Retinal pigment epithelial cell (primary cell): ENCODE data around the gene SGCD.

Source experiments
- DNase-seq: peaks from one replicate; pipeline ENCODE4 v3.0.0-alpha.2; 2010; ENCODE audit warnings: low read depth
- H3K4me3 ChIP-seq: 2 replicates; pipeline ENCODE4 v1.5.1; 2011; ENCODE audit warnings: mild to moderate bottlenecking, low read length, control low read depth, moderate library complexity
- CTCF ChIP-seq: conservative IDR thresholded peaks from 2 replicates; pipeline ENCODE4 v1.5.1; 2011; ENCODE audit warnings: low read depth, low read length, control low read depth, inconsistent platforms

Gene SGCD

DNA sequence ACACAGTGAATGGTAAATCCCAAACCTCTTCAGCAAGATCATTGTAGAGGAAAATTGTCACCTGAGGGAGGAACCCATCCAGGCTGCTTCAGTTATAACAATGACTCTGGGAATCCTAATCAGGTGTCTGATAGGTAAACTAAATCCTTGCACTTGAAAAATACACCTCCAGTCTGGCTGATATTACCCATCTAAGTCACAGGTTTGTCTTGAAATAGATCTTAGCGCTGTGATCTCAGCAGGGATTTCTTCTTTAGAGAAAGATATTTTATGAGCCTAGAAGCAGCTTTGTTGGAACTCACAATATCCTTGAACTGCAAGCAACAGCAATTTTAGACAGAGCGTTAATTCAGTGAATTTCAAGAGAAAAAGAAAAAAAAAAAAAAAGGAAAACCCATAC, 149.7 kb downstream of the SGCD start:
- no peak for DNase-seq
- H3K4me3 ChIP-seq, result no peak overlapping the region
- TF ChIP-seq CTCF, result no peak

GRCh38 chr5:156477196-156477595, 150.2 kb downstream of the SGCD start:
- H3K4me3 ChIP-seq, result no peak overlapping the region
- no peak for DNase-seq
- no peak for TF ChIP-seq CTCF

GRCh38 chr5:156479849-156480248, 152.9 kb downstream of the SGCD start:
- DNase-seq, result no peak
- no peak for TF ChIP-seq CTCF
- no peak overlapping the region for H3K4me3 ChIP-seq

DNA sequence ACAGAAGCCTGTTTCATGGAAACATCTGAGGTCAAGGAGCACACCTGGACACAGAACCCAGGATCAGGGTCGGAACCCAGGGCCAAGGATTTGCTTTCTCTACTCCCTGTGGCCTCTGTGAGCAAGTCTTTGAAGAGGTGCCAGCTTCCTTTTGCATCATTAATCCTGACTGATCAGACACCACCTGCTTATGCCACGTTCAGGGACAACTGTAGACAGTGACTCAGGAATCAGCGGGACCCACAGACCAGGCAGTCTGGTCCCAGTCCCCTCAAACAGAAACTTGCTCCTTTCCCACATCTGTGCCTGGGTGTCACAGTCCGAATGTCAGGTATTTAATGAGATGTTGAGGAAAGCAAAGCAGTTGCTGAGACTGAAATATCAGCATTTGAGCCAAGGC, 154.8 kb downstream of the SGCD start:
- TF ChIP-seq CTCF, result no peak
- no peak for DNase-seq
- no peak overlapping the region for H3K4me3 ChIP-seq

DNA sequence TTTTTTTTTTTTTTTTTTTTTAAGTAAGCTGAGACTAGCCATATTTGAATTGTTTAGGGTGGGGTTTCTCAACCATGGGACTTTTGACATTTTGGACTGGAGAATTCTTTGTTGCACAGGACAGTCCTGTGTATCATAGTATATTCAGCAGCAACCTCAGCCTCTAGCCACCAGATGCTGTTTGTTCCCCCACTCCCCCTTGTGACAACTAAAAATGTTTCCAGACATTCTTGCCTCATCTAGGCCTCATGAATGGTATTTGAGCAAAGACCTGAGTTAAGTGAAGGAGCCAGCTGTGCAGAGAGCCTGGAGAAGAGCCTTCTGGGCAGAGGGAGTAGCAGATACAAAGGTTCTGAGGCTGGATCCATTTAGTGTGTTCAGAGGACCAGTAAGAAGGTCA, 155.9 kb downstream of the SGCD start:
- TF ChIP-seq CTCF, result no peak
- no peak for DNase-seq
- H3K4me3 ChIP-seq, result no peak overlapping the region

GRCh38 chr5:156486394-156487238, 159.7 kb downstream of the SGCD start:
- no peak for DNase-seq
- no peak overlapping the region for H3K4me3 ChIP-seq
- TF ChIP-seq CTCF, result no peak

GRCh38 chr5:156491766-156492165, 164.8 kb downstream of the SGCD start:
- TF ChIP-seq CTCF, result no peak
- H3K4me3 ChIP-seq, result no peak overlapping the region
- DNase-seq, result no peak
